ENCODE data around the gene COQ7. TPM values are rescaled to one million over a fixed set of nuclear protein-coding genes. Genes with fewer than 3 reads are reported as not detected.

The COQ7 gene
- total RNA-seq, 1 experiment from 2014 or later = 26.6 TPM

GRCh38 chr16:19075511-19075910, 8.1 kb downstream of the COQ7 start:
- H3K36me3 ChIP-seq (ENCODE audit: control insufficient read depth in 1 of 2, insufficient read depth in 2 of 2, low read length in 2 of 2) = 0 out of 4 replicates have a peak, but pooled peaks cover 0 to 3% of the 10 kb centered on the region in 2 experiments
- H3K79me2 ChIP-seq (ENCODE audit: insufficient read depth, low read length) = no peaks in the 10 kb centered on the region
- no peak for TF ChIP-seq CTCF (IDR thresholded peaks at IDR 0.05 in 2 of 3, conservative IDR thresholded peaks at IDR 0.05 in 1 of 3; ENCODE audit: borderline replicate concordance in 1 of 3, insufficient read depth in 1 of 3, low read depth in 2 of 3, low read length in 2 of 3)
- TF ChIP-seq POLR2AphosphoS5 (IDR thresholded peaks at IDR 0.05; ENCODE audit: low read depth, low read length) = no peak
- TF ChIP-seq MAX (IDR thresholded peaks at IDR 0.05) = no peak
- no peak for TF ChIP-seq ELF1 (IDR thresholded peaks at IDR 0.05; ENCODE audit: borderline replicate concordance, low read depth)
- no peak for TF ChIP-seq SRF (IDR thresholded peaks at IDR 0.05; ENCODE audit: low read depth)
- TF ChIP-seq FOSL1 (IDR thresholded peaks at IDR 0.05; ENCODE audit: low read depth) = no peak
- no peak for TF ChIP-seq YY1 (IDR thresholded peaks at IDR 0.05; ENCODE audit: extremely low read depth, insufficient replicate concordance, low read depth, low read length)
- no peak for TF ChIP-seq POLR2A (IDR thresholded peaks at IDR 0.05; ENCODE audit: borderline replicate concordance, extremely low read depth, insufficient read depth, insufficient read length)
- TF ChIP-seq ZBTB33 (IDR thresholded peaks at IDR 0.05; ENCODE audit: extremely low read depth, insufficient replicate concordance, low read length) = no peak
- no peak for TF ChIP-seq SP1 (IDR thresholded peaks at IDR 0.05; ENCODE audit: low read depth)
- no peak for TF ChIP-seq CBX3 (IDR thresholded peaks at IDR 0.05; ENCODE audit: low read depth)
- no peak for TF ChIP-seq EZH2 (IDR thresholded peaks at IDR 0.05)
- no peak for TF ChIP-seq ZNF274 (IDR thresholded peaks at IDR 0.05; ENCODE audit: low read depth, low read length)
- no peak for TF ChIP-seq RAD21 (IDR thresholded peaks at IDR 0.05; ENCODE audit: low read depth)
- TF ChIP-seq ZFX (IDR thresholded peaks at IDR 0.05) = no peak
- no peak for TF ChIP-seq REST (IDR thresholded peaks at IDR 0.05; ENCODE audit: low read depth)
- no peak for TF ChIP-seq ATF3 (IDR thresholded peaks at IDR 0.05)
- no peak for TF ChIP-seq TCF7L2 (IDR thresholded peaks at IDR 0.05; ENCODE audit: borderline replicate concordance, extremely low read depth, insufficient read depth, insufficient read length)
- TF ChIP-seq JUND (IDR thresholded peaks at IDR 0.05) = no peak
- BruUV-seq (replicated peaks) = no TSS peak
- no peak for ATAC-seq
- intact Hi-C loops (cut with micrococcal nuclease) = no loop called here
- H3K4me2 ChIP-seq (ENCODE audit: low read length) = no peak overlapping the region
- H3K4me3 ChIP-seq (replicated peaks in 1 of 2; ENCODE audit: low read depth in 1 of 2, low read length in 2 of 2) = no peak overlapping the region
- no peaks in the 10 kb centered on the region for H4K20me1 ChIP-seq (ENCODE audit: insufficient read depth)
- no peak overlapping the region for H3K27ac ChIP-seq (ENCODE audit: low read depth, low read length)
- H3K4me1 ChIP-seq (ENCODE audit: control insufficient read depth in 1 of 2, insufficient read depth in 2 of 2, low read length in 2 of 2) = no peaks in the 10 kb centered on the region; a peak in 1 of 4 replicates
- POLR2A ChIA-PET = no interaction called here
- H3K9me3 ChIP-seq (ENCODE audit: control insufficient read depth in 1 of 2, insufficient read depth in 1 of 2, low read depth in 1 of 2, low read length in 2 of 2) = no peaks in the 10 kb centered on the region
- DNase-seq (ENCODE audit: low read depth, low spot score) = no peak
- H3K9me2 ChIP-seq (ENCODE audit: insufficient read depth) = no peaks in the 10 kb centered on the region
- no peak overlapping the region for H3K9ac ChIP-seq (ENCODE audit: low read length)
- CTCF ChIA-PET = no interaction called here
- RAD21 ChIA-PET (ENCODE audit: low non-redundant PET in 1 of 2, low total read pairs in 2 of 2, uncharacterized antibody in 2 of 2, unreplicated experiment in 2 of 2) = no interaction called here
- H3K27me3 ChIP-seq (ENCODE audit: insufficient read depth, low read length) = no peaks in the 10 kb centered on the region
- no peak overlapping the region for H2AFZ ChIP-seq (ENCODE audit: low read depth, low read length, poor library complexity, severe bottlenecking)
